ENCODE measurements around the gene BCL2A1. TPM values are rescaled to one million over a fixed set of nuclear protein-coding genes. Genes with fewer than 3 reads are reported as not detected.

BCL2A1 gene
- total and polyA plus RNA-seq, 4 donors = 0.50 to 2.9 (median 1.2) TPM

GRCh38 chr15:79966634-79967297 lies 4.2 kb downstream of the BCL2A1 start (continued):
- TF ChIP-seq ZBTB33 (IDR thresholded peaks at IDR 0.05) = no peak
- TF ChIP-seq YY1 (IDR thresholded peaks at IDR 0.05) = no peak
- no peak for TF ChIP-seq HNF4G (IDR thresholded peaks at IDR 0.05)
- TF ChIP-seq EGR1 (IDR thresholded peaks at IDR 0.05; ENCODE audit: low read depth in 2 of 2) = no peak
- TF ChIP-seq FOXA1 (IDR thresholded peaks at IDR 0.05) = no peak
- no peak for TF ChIP-seq NR2F2 (IDR thresholded peaks at IDR 0.05)
- TF ChIP-seq MAX (IDR thresholded peaks at IDR 0.05) = no peak
- TF ChIP-seq TAF1 (conservative IDR thresholded peaks at IDR 0.05) = no peak
- TF ChIP-seq GABPA (IDR thresholded peaks at IDR 0.05 in 1 of 2, conservative IDR thresholded peaks at IDR 0.05 in 1 of 2) = no peak
- TF ChIP-seq HNF4A (conservative IDR thresholded peaks at IDR 0.05) = no peak
- no peak for TF ChIP-seq RXRA (IDR thresholded peaks at IDR 0.05)

GRCh38 chr15:79965846-79966630 lies 5.0 kb downstream of the BCL2A1 start:
- WGBS = 80% methylated on average over 4 of the region's 4 CpGs
- H3K4me3 ChIP-seq (ENCODE audit: low read depth in 1 of 3, low read length in 3 of 3) = no peak overlapping the region
- no peaks in the 10 kb centered on the region for H3K4me1 ChIP-seq (ENCODE audit: control insufficient read depth in 4 of 4, insufficient read depth in 4 of 4, low read length in 3 of 4)

More at GRCh38 chr15:79965846-79966630, 5.0 kb downstream of the BCL2A1 start:
- no peaks in the 10 kb centered on the region for H3K36me3 ChIP-seq (ENCODE audit: control insufficient read depth in 4 of 4, insufficient read depth in 3 of 4, low read depth in 1 of 4, low read length in 3 of 4)
- H3K9ac ChIP-seq (ENCODE audit: low read depth in 1 of 2, low read length in 2 of 2) = no peak overlapping the region
- no peak for DNase-seq (ENCODE audit: low spot score)
- H3K27ac ChIP-seq (ENCODE audit: low read depth in 1 of 2, low read length in 2 of 2) = no peak overlapping the region
- H3K9me3 ChIP-seq (ENCODE audit: control insufficient read depth in 4 of 4, low read length in 3 of 4) = no peaks in the 10 kb centered on the region
- no peaks in the 10 kb centered on the region for H3K27me3 ChIP-seq (ENCODE audit: control insufficient read depth in 4 of 4, insufficient read depth in 4 of 4, low read length in 3 of 4)
- TF ChIP-seq JUND (IDR thresholded peaks at IDR 0.05) (no peak), NR2F2 (IDR thresholded peaks at IDR 0.05) (no peak), ZBTB33 (IDR thresholded peaks at IDR 0.05) (no peak), CTCF (IDR thresholded peaks at IDR 0.05; ENCODE audit: low read depth, low read length, missing input control) (no peak), MAX (IDR thresholded peaks at IDR 0.05) (no peak), EGR1 (IDR thresholded peaks at IDR 0.05; ENCODE audit: low read depth in 2 of 2) (no peak), ATF3 (IDR thresholded peaks at IDR 0.05) (no peak)

All from liver (tissue), 9 donors.